GM06990 (cell line): ENCODE data around the gene CDCA3.

ENCODE experiments used
- DNase-seq: peaks from one replicate; pipeline ENCODE4 v3.0.0-alpha.2; 2011; ENCODE audit not compliant: insufficient read length; ENCODE audit errors: extremely low read depth
- H3K27me3 ChIP-seq: replicated peaks from 2 replicates; pipeline ENCODE4 v1.6.0; 2011; ENCODE audit warnings: low read length; ENCODE audit not compliant: control insufficient read depth, insufficient read depth
- H3K36me3 ChIP-seq: 2 replicates; pipeline ENCODE4 v1.5.1; 2011; ENCODE audit warnings: low read length; ENCODE audit not compliant: control insufficient read depth, insufficient read depth
- H3K4me3 ChIP-seq: replicated peaks from 2 replicates; pipeline ENCODE4 v1.5.1; 2011; ENCODE audit warnings: low read depth, mild to moderate bottlenecking, control low read depth, low read length
- TF ChIP-seq, protein P1 (sequence below): IDR thresholded peaks from 2 replicates; pipeline ENCODE4 v1.5.1; 2011; ENCODE audit warnings: low read length, control low read depth, mild to moderate bottlenecking, inconsistent platforms; ENCODE audit not compliant: insufficient read depth, poor library complexity, severe bottlenecking

CDCA3 gene

DNA sequence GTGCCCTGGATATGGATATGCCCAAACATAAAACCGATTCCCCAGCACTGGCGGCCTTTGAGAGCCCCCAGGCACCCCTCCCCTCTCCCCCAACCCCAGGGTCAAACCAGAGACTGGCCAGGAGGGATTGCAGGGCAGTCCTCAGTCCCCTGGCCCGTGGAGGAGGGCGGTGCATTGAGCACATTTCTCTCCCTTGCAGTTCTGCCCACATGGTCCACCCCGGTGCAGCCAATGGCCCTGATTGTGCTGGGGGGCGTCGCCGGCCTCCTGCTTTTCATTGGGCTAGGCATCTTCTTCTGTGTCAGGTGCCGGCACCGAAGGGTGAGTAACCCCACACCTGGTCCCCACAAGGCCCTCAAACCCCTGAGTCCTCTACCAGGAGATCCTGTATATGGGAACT lies 32.9 kb downstream of the CDCA3 start:
- Histone ChIP-seq H3K27me3 (peaks cover 5% of the 10 kb centered on the region), H3K4me3 (no peak overlapping the region), H3K36me3 (no peaks in the 10 kb centered on the region)
- TF ChIP-seq, protein P1, sequence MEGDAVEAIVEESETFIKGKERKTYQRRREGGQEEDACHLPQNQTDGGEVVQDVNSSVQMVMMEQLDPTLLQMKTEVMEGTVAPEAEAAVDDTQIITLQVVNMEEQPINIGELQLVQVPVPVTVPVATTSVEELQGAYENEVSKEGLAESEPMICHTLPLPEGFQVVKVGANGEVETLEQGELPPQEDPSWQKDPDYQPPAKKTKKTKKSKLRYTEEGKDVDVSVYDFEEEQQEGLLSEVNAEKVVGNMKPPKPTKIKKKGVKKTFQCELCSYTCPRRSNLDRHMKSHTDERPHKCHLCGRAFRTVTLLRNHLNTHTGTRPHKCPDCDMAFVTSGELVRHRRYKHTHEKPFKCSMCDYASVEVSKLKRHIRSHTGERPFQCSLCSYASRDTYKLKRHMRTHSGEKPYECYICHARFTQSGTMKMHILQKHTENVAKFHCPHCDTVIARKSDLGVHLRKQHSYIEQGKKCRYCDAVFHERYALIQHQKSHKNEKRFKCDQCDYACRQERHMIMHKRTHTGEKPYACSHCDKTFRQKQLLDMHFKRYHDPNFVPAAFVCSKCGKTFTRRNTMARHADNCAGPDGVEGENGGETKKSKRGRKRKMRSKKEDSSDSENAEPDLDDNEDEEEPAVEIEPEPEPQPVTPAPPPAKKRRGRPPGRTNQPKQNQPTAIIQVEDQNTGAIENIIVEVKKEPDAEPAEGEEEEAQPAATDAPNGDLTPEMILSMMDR: no peak
- no peak for DNase-seq

DNA sequence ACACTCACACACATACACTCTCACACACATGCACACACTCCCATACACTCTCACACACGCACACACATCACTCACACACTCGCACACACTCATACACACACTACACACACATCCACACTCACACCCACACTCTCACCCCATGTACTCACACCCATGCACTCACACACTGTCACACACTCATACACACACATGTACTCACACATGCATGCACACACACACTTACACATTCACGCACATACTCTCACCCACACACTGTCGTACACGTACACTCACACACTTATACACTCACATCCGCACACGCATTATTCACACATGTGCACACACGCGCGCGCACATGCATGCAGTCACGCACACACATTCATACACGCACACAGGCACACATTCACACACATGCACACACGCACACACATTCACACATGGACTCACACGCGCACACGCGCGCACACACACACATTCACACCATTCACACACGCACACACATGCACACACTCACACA lies 33.4 kb downstream of the CDCA3 start:
- Histone ChIP-seq H3K27me3 (peaks cover 4% of the 10 kb centered on the region), H3K36me3 (no peaks in the 10 kb centered on the region), H3K4me3 (no peak overlapping the region)
- TF ChIP-seq, protein P1: no peak
- DNase-seq: no peak

DNA sequence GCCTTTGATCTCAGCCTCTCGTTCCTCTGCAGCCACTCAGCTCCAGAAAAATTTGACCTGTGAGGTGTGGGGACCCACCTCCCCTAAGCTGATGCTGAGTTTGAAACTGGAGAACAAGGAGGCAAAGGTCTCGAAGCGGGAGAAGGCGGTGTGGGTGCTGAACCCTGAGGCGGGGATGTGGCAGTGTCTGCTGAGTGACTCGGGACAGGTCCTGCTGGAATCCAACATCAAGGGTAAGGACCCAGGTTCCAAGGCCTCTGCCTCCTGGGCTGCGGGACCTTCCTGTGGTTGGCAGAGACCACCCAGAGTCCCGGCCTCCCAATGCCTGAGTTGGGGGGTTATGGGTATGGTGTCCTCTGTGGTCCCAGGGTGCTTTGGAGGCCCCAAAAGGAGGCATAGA lies 34.0 kb downstream of the CDCA3 start:
- H3K36me3 ChIP-seq: no peaks in the 10 kb centered on the region

DNA sequence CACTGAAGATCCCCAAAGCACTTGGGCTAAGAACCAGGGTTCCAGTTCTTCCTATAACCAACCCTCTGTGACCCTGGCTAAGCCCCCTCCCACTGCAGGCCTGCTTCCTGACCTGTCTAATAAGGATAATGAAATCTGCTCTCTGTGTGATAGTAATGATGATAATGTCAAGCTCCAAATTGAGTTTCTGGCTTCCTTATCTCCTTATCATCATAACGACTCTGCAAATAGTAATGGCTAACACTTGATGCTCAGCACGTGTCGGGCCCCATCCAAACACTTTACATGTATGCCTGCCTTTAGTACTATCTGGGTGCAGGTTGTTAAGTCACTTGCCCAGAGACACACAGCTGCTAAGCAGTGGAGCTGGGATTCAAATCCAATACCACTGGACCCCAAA lies 34.5 kb downstream of the CDCA3 start:
- H3K36me3 ChIP-seq: no peaks in the 10 kb centered on the region
- TF ChIP-seq, protein P1: no peak
- H3K4me3 ChIP-seq: no peak overlapping the region
- peaks cover 4% of the 10 kb centered on the region for H3K27me3 ChIP-seq
- DNase-seq: no peak

More for the DNA sequence above, 34.0 kb downstream of the CDCA3 start:
- TF ChIP-seq, protein P1: no peak
- H3K4me3 ChIP-seq: no peak overlapping the region
- DNase-seq: no peak
- H3K27me3 ChIP-seq: peaks cover 4% of the 10 kb centered on the region

DNA sequence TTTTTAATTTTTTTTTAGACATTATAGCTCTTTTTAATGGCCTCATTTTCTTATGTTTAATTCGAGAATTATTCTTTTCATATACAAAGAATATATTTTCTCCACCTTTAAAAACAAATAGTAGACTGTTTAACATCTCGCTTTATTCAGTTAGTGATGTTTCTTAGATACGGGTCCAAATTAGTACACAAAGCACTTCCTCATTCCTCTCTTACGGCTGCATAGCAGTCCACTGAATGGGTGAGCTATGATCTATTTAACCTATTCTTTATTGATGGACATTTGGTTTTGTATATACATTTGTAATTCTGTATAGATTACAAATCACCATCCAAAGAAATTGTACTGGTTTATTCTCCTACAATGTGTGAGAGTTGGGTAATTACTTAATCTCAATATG lies 37.7 kb downstream of the CDCA3 start:
- TF ChIP-seq, protein P1: no peak
- no peak for DNase-seq
- no peak overlapping the region for H3K4me3 ChIP-seq
- H3K36me3 ChIP-seq: no peaks in the 10 kb centered on the region
- H3K27me3 ChIP-seq: no peaks in the 10 kb centered on the region

DNA sequence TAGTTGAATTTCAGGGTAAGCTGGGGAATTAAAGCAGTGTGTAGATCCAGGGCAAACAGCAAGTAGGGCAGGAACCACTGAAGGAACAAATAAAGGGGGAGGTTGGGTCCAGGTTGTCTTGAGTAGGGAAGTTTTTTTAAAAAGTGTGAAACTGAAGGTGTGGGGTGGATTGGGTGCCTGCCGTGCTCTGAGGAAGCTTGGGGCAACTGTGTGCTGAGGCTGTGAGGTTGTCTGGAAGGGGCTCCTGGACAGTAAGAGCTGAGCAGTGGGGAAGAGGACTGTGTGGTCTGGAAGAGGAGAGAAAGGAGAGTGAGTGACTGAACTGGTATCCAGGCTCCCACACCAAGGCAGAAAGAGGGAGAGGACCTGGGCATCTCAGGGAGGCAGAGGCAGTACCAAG lies 40.3 kb downstream of the CDCA3 start:
- no peak for DNase-seq
- Histone ChIP-seq H3K36me3 (no peaks in the 10 kb centered on the region), H3K27me3 (no peaks in the 10 kb centered on the region), H3K4me3 (no peak overlapping the region)
- TF ChIP-seq, protein P1: no peak
